ENCODE measurements around the gene RAPGEF4.

RAPGEF4 gene

GRCh38 chr2:172969166-172969565 is 233.5 kb downstream of the RAPGEF4 start:
- no peak overlapping the region for H3K9ac ChIP-seq (ENCODE audit: low read length in 5 of 5)
- H3K4me1 ChIP-seq (ENCODE audit: control insufficient read depth in 5 of 5, insufficient read depth in 5 of 5, low read length in 5 of 5) = peaks cover 13 to 57% (median 34%) of the 10 kb centered on the region in 5 donors
- peak overlapping the region; percentile 77 for H3K27ac ChIP-seq (ENCODE audit: low read depth, low read length)
- no peaks in the 10 kb centered on the region for H3K27me3 ChIP-seq (ENCODE audit: control insufficient read depth in 5 of 5, insufficient read depth in 4 of 5, low read length in 5 of 5)
- H3K9me3 ChIP-seq (ENCODE audit: control insufficient read depth in 5 of 5, low read length in 5 of 5) = no peaks in the 10 kb centered on the region
- no peak overlapping the region for H3K4me3 ChIP-seq (ENCODE audit: low read depth in 1 of 5, low read length in 5 of 5)
- H3K36me3 ChIP-seq (ENCODE audit: control insufficient read depth in 5 of 5, insufficient read depth in 5 of 5, low read length in 5 of 5) = no peaks in the 10 kb centered on the region

GRCh38 chr2:172969609-172970008 is 234.0 kb downstream of the RAPGEF4 start:
- Histone ChIP-seq H3K4me1 (ENCODE audit: control insufficient read depth in 5 of 5, insufficient read depth in 5 of 5, low read length in 5 of 5) (peaks cover 13 to 57% (median 34%) of the 10 kb centered on the region in 5 donors), H3K27me3 (ENCODE audit: control insufficient read depth in 5 of 5, insufficient read depth in 4 of 5, low read length in 5 of 5) (no peaks in the 10 kb centered on the region), H3K27ac (ENCODE audit: low read depth, low read length) (peak overlapping the region; percentile 22)

DNA sequence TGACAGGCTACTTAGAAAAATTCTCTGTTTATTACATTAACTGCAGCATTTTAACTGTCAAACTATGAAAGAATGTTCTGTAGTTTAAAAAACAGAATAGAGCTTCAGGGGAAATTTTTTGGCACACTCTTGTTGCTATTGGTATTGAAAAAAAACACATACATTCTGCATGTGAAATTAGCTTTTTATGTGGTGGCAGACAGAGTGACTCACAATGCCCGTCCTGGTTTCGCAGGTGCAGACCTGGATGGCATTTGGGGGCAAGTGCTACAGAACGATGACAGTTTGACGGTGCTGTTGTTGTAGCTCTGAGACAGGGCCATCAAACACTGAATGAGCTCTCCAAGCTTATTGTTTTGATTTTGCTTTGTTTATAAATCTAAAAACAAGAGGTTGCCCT is 235.0 kb downstream of the RAPGEF4 start:
- no peaks in the 10 kb centered on the region for H3K36me3 ChIP-seq (ENCODE audit: control insufficient read depth in 5 of 5, insufficient read depth in 5 of 5, low read length in 5 of 5)
- no peaks in the 10 kb centered on the region for H3K9me3 ChIP-seq (ENCODE audit: control insufficient read depth in 5 of 5, low read length in 5 of 5)
- H3K9ac ChIP-seq (ENCODE audit: low read length in 5 of 5) = no peak overlapping the region
- H3K27me3 ChIP-seq (ENCODE audit: control insufficient read depth in 5 of 5, insufficient read depth in 4 of 5, low read length in 5 of 5) = no peaks in the 10 kb centered on the region
- H3K4me1 ChIP-seq (ENCODE audit: control insufficient read depth in 5 of 5, insufficient read depth in 5 of 5, low read length in 5 of 5) = peaks cover 10 to 55% (median 34%) of the 10 kb centered on the region in 5 donors
- H3K27ac ChIP-seq (ENCODE audit: low read depth, low read length) = peak overlapping the region; percentile 26
- H3K4me3 ChIP-seq (ENCODE audit: low read depth in 1 of 5, low read length in 5 of 5) = no peak overlapping the region

More at GRCh38 chr2:172969609-172970008, 234.0 kb downstream of the RAPGEF4 start:
- no peak overlapping the region for H3K4me3 ChIP-seq (ENCODE audit: low read depth in 1 of 5, low read length in 5 of 5)
- H3K36me3 ChIP-seq (ENCODE audit: control insufficient read depth in 5 of 5, insufficient read depth in 5 of 5, low read length in 5 of 5) = no peaks in the 10 kb centered on the region
- H3K9me3 ChIP-seq (ENCODE audit: control insufficient read depth in 5 of 5, low read length in 5 of 5) = no peaks in the 10 kb centered on the region
- no peak overlapping the region for H3K9ac ChIP-seq (ENCODE audit: low read length in 5 of 5)

DNA sequence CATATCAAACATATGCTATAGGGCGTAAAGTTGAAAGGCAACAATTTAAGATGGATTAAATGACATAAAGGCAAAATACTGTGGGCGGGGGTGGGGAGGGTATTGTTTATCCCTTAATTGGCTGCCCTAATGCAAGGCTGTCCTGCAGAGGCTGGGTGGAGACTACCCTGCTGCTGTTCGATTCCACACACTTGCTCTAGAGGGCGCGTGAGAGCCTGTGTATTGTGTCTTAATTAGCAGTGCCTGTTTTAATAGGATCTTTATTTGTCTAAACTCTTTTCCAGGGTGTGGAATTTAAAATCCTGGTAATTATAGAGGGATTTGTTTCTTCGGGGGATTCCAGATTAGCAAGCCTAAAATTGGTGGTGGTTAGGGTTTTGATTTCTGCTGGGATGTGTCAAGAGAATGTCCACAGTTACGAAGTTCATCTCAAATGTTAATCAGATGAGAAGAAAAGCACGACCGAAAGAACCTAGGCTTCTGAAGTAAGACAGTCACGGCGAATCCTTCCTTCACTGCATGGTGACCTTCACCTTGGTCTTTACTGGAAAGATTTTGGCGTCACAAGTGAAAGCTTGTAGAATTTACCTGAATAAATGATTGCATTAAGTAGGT is 236.5 kb downstream of the RAPGEF4 start:
- Histone ChIP-seq H3K4me1 (ENCODE audit: control insufficient read depth in 5 of 5, insufficient read depth in 5 of 5, low read length in 5 of 5) (peaks cover 10 to 40% (median 29%) of the 10 kb centered on the region in 5 donors), H3K27ac (ENCODE audit: low read depth, low read length) (no peak overlapping the region), H3K27me3 (ENCODE audit: control insufficient read depth in 5 of 5, insufficient read depth in 4 of 5, low read length in 5 of 5) (no peaks in the 10 kb centered on the region), H3K36me3 (ENCODE audit: control insufficient read depth in 5 of 5, insufficient read depth in 5 of 5, low read length in 5 of 5) (no peaks in the 10 kb centered on the region), H3K4me3 (ENCODE audit: low read depth in 1 of 5, low read length in 5 of 5) (no peak overlapping the region), H3K9me3 (ENCODE audit: control insufficient read depth in 5 of 5, low read length in 5 of 5) (no peaks in the 10 kb centered on the region), H3K9ac (ENCODE audit: low read length in 5 of 5) (no peak overlapping the region)

DNA sequence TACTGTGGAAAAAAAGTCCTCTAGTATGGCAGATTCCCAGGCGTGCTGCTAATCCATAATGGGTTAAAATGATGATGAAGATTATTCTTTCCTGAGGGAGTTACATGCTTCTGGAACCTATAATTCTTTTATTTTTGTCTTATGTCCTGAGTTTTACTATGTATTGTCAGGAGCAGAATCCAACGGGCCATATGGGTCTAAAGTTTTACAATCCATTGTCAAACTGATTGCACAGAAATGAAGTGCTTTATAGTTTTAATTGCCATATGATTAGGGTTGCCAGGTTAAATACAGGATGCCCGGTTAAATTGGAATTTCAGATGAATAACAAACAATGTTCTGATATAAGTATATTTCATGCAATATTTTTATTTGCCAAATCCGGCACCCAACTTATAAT is 239.1 kb downstream of the RAPGEF4 start:
- Histone ChIP-seq H3K9me3 (ENCODE audit: control insufficient read depth in 5 of 5, low read length in 5 of 5) (no peaks in the 10 kb centered on the region), H3K27me3 (ENCODE audit: control insufficient read depth in 5 of 5, insufficient read depth in 4 of 5, low read length in 5 of 5) (no peaks in the 10 kb centered on the region)

GRCh38 chr2:172976116-172976515 is 240.5 kb downstream of the RAPGEF4 start:
- H3K9me3 ChIP-seq (ENCODE audit: control insufficient read depth in 5 of 5, low read length in 5 of 5) = no peaks in the 10 kb centered on the region
- H3K36me3 ChIP-seq (ENCODE audit: control insufficient read depth in 5 of 5, insufficient read depth in 5 of 5, low read length in 5 of 5) = peaks cover 0 to 2% (median 0%) of the 10 kb centered on the region in 5 donors
- H3K27ac ChIP-seq (ENCODE audit: low read depth, low read length) = no peak overlapping the region
- no peaks in the 10 kb centered on the region for H3K27me3 ChIP-seq (ENCODE audit: control insufficient read depth in 5 of 5, insufficient read depth in 4 of 5, low read length in 5 of 5)
- H3K9ac ChIP-seq (ENCODE audit: low read length in 5 of 5) = no peak overlapping the region
- peaks cover 0 to 6% (median 0%) of the 10 kb centered on the region in 5 donors for H3K4me1 ChIP-seq (ENCODE audit: control insufficient read depth in 5 of 5, insufficient read depth in 5 of 5, low read length in 5 of 5)
- no peak overlapping the region for H3K4me3 ChIP-seq (ENCODE audit: low read depth in 1 of 5, low read length in 5 of 5)

More for the DNA sequence above, 239.1 kb downstream of the RAPGEF4 start:
- H3K36me3 ChIP-seq (ENCODE audit: control insufficient read depth in 5 of 5, insufficient read depth in 5 of 5, low read length in 5 of 5) = peaks cover 0 to 2% (median 0%) of the 10 kb centered on the region in 5 donors
- peaks cover 0 to 14% (median 6%) of the 10 kb centered on the region in 5 donors for H3K4me1 ChIP-seq (ENCODE audit: control insufficient read depth in 5 of 5, insufficient read depth in 5 of 5, low read length in 5 of 5)
- H3K9ac ChIP-seq (ENCODE audit: low read length in 5 of 5) = no peak overlapping the region
- no peak overlapping the region for H3K27ac ChIP-seq (ENCODE audit: low read depth, low read length)
- H3K4me3 ChIP-seq (ENCODE audit: low read depth in 1 of 5, low read length in 5 of 5) = no peak overlapping the region

DNA sequence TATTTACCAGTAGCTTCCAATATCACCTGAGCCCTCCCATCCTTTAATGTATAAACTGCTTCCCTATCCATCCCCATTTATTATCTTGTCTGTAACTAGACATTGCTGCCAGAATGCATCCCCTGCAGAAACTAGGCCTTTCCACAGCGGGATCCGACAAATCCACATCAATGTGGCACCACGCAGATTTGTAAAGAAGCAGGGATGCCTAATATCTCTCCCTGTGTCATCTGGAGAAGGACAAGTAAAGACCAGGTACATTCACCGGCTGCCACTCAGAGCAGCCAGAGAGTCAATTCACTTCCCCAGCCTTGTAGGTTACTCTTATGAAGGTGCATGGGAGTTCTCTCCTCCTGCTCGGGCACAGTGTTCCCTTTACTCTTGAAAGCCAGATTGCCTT is 241.2 kb downstream of the RAPGEF4 start:
- no peaks in the 10 kb centered on the region for H3K9me3 ChIP-seq (ENCODE audit: control insufficient read depth in 5 of 5, low read length in 5 of 5)
- no peak overlapping the region for H3K9ac ChIP-seq (ENCODE audit: low read length in 5 of 5)
- H3K27ac ChIP-seq (ENCODE audit: low read depth, low read length) = no peak overlapping the region
- H3K4me1 ChIP-seq (ENCODE audit: control insufficient read depth in 5 of 5, insufficient read depth in 5 of 5, low read length in 5 of 5) = peaks cover 0 to 6% (median 0%) of the 10 kb centered on the region in 5 donors
- no peaks in the 10 kb centered on the region for H3K27me3 ChIP-seq (ENCODE audit: control insufficient read depth in 5 of 5, insufficient read depth in 4 of 5, low read length in 5 of 5)
- no peak overlapping the region for H3K4me3 ChIP-seq (ENCODE audit: low read depth in 1 of 5, low read length in 5 of 5)
- peaks cover 0 to 2% (median 0%) of the 10 kb centered on the region in 5 donors for H3K36me3 ChIP-seq (ENCODE audit: control insufficient read depth in 5 of 5, insufficient read depth in 5 of 5, low read length in 5 of 5)

DNA sequence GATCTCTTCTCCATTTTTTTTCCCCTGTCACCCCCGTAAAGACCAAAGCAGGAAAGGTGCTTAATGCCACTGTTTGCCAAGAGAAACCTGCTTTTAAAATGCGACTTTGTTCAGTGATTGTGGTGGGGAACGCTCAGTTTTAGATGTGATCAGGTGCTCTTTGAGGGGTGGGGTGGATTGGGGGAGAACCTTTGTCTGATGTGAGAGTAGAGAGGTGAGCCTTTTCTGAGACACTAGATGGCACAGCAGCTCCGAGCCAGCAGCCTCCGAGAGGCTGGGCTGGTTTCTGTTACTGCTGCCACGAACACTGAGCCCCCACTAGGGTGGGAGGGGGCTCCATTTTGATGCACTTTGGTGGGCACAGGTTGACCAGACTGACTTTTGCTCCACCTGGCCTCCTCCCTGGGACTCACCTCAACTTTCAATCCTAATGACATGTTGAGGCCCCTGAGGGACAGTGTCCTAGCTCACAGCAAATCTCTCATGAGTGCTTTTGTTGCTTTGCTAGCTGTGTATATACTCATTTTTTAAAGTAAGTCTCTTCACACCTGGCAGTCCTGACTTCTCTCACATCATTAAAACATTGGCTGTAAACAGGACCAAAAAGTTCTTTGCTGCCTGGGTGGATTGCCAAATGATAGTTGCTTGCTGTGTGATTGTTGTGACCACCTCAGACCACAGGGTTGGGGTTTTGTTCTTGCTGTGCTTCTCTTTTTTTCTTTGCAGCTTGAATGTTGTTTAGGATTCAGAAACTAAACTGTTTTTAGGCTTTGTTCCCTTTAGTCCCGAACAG is 241.8 kb downstream of the RAPGEF4 start:
- Histone ChIP-seq H3K27ac (ENCODE audit: low read depth, low read length) (no peak overlapping the region), H3K4me1 (ENCODE audit: control insufficient read depth in 5 of 5, insufficient read depth in 5 of 5, low read length in 5 of 5) (peaks cover 0 to 6% (median 0%) of the 10 kb centered on the region in 5 donors), H3K9ac (ENCODE audit: low read length in 5 of 5) (no peak overlapping the region), H3K9me3 (ENCODE audit: control insufficient read depth in 5 of 5, low read length in 5 of 5) (no peaks in the 10 kb centered on the region), H3K27me3 (ENCODE audit: control insufficient read depth in 5 of 5, insufficient read depth in 4 of 5, low read length in 5 of 5) (no peaks in the 10 kb centered on the region), H3K36me3 (ENCODE audit: control insufficient read depth in 5 of 5, insufficient read depth in 5 of 5, low read length in 5 of 5) (peaks cover 0 to 2% (median 0%) of the 10 kb centered on the region in 5 donors), H3K4me3 (ENCODE audit: low read depth in 1 of 5, low read length in 5 of 5) (no peak overlapping the region)

- Histone ChIP-seq H3K36me3 (ENCODE audit: control insufficient read depth in 5 of 5, insufficient read depth in 5 of 5, low read length in 5 of 5) (peaks cover 0 to 2% (median 0%) of the 10 kb centered on the region in 5 donors), H3K9ac (ENCODE audit: low read length in 5 of 5) (no peak overlapping the region), H3K4me3 (ENCODE audit: low read depth in 1 of 5, low read length in 5 of 5) (no peak overlapping the region), H3K27me3 (ENCODE audit: control insufficient read depth in 5 of 5, insufficient read depth in 4 of 5, low read length in 5 of 5) (no peaks in the 10 kb centered on the region), H3K27ac (ENCODE audit: low read depth, low read length) (no peak overlapping the region), H3K9me3 (ENCODE audit: control insufficient read depth in 5 of 5, low read length in 5 of 5) (no peaks in the 10 kb centered on the region), H3K4me1 (ENCODE audit: control insufficient read depth in 5 of 5, insufficient read depth in 5 of 5, low read length in 5 of 5) (peaks cover 0 to 6% (median 0%) of the 10 kb centered on the region in 5 donors)
These were observed 242.4 kb downstream of the RAPGEF4 start for GRCh38 chr2:172978063-172978383.
